GM21526 (cell line): ENCODE measurements around the gene ATAD5.
"Not testable (repeated sequence)": the region's sequence is repeated elsewhere in the genome, so short reads cannot be mapped to it uniquely, and the experiment has no call there.

Source experiments
- ATAC-seq: cut with Tn5 transposase; IDR thresholded peaks from one replicate; pipeline ENCODE4 v1.9.1; 2021; ENCODE audit warnings: moderate library complexity; ENCODE audit not compliant: unreplicated experiment, low FRiP score

ATAD5 gene

GRCh38 chr17:30831663-30832437, at the start of gene ATAD5:
TSS of gene ATAD5 (plus strand) at chr17:30831966. CDS start at chr17:30832348, 382 bp downstream.
- no peak for ATAC-seq

DNA sequence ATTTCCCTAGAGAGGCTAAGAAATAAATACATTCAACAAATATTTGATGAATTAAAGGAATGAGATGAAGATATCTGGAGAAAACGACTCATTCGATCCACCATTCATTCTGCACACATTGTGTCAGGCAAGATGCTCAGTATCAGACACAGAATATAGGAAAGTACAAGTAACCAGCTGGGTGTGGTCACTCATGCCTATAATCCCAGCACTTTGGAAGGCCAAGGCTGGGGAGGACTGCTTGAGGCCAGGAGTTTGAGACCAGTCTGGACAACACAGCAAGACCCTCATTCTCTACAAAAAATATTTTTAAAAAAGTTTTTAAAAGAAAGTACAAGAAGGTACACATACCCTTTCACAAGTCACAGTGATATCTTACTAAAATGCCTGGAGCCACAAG, 49.6 kb upstream of the ATAD5 start:
- no peak for ATAC-seq

DNA sequence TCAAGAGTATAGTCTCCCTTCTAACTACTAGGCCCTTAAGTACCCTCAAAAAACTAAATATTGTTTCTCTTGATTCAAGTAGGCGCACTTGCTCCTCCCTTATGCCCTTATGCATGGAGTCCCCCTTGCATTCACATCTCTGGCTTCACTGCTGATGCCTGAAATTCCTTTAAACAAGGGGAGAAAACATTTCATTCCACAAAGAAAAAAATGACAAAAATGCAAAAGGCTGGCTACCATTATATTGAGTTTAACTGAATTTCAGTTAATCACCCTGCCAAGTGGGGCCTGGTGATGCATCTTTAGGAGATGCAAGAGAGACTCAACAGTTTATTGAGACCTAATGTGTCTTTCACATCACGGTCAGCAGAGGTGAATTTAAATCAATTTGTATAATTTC, 42.8 kb upstream of the ATAD5 start:
- no peak for ATAC-seq

- ATAC-seq: no peak
Measured at GRCh38 chr17:30790279-30790678, 41.5 kb upstream of the ATAD5 start.

- ATAC-seq: no peak
Measured at GRCh38 chr17:30793282-30793977, 38.3 kb upstream of the ATAD5 start.

GRCh38 chr17:30794372-30794771, 37.4 kb upstream of the ATAD5 start:
- ATAC-seq: no peak

DNA sequence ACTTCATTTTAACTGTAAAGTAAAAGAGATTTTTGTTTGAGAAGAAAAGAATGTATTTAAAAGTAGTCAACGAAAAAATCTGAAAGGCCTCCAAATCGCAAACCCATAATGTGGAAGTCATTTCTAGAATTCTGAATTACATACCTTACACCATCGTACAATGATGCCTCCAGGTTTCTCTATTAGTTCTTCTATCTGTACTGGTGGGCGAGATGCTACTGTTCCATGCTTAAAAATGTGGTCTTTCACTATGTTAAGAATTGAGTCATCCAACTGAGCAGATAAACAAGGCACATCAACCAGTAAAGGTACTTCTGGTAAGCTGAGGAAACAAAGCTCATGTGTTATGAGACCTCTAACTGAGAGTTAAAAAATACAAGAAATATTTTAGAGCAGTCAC, 35.8 kb upstream of the ATAD5 start:
- no peak for ATAC-seq

DNA sequence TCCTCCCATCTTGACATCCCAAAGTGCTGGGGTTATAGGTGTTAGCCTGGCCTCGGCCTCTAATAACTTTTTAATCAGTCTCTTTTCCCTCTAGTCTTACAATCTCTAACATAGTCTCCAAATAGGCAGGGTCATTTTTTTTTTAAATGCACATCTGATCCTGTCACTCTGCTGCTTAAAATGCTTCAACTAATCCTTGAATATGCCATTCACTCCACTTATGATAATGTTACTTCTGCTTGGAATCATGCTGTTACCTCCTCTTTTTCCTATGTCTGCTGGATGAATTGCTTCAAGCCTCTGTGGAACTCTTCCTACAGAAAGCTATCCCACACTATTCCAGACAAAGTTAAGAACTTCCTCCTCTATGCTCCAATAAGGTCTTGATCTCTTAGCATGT, 30.1 kb upstream of the ATAD5 start:
- ATAC-seq: no peak

DNA sequence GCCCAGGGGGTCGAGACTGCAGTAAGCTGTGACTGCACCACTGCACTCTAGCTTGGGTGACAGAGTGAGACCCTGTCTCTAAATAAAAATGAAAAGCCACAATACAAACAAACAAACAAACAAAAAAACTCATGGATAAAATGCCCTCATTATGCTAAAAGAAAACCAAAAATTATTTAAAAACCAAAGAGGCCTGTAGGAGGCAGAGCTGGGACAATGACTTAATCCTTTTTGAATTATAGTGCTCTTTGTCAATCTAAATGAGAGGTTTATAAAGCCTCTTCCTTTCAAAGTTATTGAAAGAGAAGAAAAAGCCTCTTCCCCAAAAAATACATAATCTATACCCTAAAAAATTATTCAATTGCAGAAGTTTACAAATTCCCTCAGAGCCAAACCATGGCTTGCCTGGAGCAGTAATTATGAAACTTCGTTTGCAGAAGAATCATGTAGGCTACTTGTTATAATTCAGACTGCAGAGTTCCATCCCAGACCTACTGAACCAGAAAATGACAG, 25.8 kb upstream of the ATAD5 start:
- no peak for ATAC-seq

DNA sequence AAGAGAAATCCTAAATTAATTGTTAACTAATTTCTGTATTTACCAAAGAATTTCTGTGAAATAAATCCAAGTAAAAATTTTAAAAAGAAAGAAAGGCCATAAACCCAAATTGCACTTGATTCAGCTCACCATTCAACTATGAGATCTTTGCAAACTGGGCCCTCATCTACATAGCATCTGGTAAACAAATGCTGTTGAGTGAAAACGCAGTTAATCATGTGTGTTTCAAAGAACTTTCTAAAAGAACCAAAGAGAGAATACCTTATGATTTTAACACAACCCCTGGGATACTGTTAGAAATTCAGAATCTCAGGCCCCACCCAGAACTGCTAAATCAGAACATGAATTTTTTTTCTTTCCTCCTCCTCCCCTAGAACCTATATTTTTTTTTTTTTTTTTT, 23.9 kb upstream of the ATAD5 start:
- no peak for ATAC-seq

- peak; percentile 53 for ATAC-seq
Measured at GRCh38 chr17:30808785-30809286, 22.9 kb upstream of the ATAD5 start.

DNA sequence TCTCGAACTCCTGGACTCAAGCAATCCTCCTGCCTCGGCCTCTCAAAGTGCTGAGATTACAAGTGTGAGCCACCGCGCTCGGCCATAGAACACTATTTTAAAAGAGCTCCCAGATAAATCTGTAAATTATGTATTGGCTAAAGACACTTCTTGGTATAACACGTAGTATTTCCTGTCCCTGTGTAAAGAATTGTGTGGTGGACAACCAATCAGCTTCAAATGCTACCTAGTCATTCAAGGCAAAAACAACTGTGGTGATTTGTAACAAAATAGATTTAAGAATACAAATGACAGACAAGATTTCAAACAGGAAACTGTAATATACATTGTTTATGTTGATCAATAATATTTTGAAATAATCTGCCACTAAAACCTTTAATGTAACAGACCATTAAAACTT, 21.9 kb upstream of the ATAD5 start:
- ATAC-seq: no peak

GRCh38 chr17:30812218-30813177, 19.3 kb upstream of the ATAD5 start:
- no peak for ATAC-seq

GRCh38 chr17:30814236-30814635, 17.5 kb upstream of the ATAD5 start:
- ATAC-seq: not testable (repeated sequence)

DNA sequence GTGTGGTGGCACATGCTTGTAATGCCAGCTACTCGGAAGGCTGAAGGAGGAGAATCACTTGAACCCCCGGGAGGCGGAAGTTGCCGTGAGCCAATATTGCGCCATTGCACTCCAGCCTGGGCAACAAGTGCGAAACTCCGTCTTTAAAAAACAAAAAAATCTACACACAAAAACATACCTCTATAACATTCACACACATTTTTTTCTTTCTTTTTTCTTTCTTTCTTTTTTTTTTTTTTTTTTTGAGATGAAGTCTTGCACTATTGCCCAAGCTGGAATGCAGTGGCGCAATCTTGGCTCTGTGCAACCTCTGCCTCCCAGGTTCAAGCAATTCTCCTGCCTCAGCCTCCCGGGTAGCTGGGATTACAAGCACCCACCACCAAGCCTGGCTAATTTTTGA, 16.9 kb upstream of the ATAD5 start:
- not testable (repeated sequence) for ATAC-seq

GRCh38 chr17:30816165-30816564, 15.6 kb upstream of the ATAD5 start:
- no peak for ATAC-seq

GRCh38 chr17:30819971-30820705, 11.6 kb upstream of the ATAD5 start:
- ATAC-seq: no peak

GRCh38 chr17:30821871-30822723, 9.7 kb upstream of the ATAD5 start:
- ATAC-seq: no peak

- ATAC-seq: not testable (repeated sequence)
Measured at GRCh38 chr17:30822919-30823318, 8.8 kb upstream of the ATAD5 start.
